HG03064 (cell line): ENCODE data around the gene CMYA5.
"Not testable (repeated sequence)": the region's sequence is repeated elsewhere in the genome, so short reads cannot be mapped to it uniquely, and the experiment has no call there.

Experiments
- ATAC-seq: cut with Tn5 transposase; IDR thresholded peaks from one replicate; pipeline ENCODE4 v1.9.1; 2021; ENCODE audit warnings: low read depth; ENCODE audit not compliant: unreplicated experiment

CMYA5 gene

DNA sequence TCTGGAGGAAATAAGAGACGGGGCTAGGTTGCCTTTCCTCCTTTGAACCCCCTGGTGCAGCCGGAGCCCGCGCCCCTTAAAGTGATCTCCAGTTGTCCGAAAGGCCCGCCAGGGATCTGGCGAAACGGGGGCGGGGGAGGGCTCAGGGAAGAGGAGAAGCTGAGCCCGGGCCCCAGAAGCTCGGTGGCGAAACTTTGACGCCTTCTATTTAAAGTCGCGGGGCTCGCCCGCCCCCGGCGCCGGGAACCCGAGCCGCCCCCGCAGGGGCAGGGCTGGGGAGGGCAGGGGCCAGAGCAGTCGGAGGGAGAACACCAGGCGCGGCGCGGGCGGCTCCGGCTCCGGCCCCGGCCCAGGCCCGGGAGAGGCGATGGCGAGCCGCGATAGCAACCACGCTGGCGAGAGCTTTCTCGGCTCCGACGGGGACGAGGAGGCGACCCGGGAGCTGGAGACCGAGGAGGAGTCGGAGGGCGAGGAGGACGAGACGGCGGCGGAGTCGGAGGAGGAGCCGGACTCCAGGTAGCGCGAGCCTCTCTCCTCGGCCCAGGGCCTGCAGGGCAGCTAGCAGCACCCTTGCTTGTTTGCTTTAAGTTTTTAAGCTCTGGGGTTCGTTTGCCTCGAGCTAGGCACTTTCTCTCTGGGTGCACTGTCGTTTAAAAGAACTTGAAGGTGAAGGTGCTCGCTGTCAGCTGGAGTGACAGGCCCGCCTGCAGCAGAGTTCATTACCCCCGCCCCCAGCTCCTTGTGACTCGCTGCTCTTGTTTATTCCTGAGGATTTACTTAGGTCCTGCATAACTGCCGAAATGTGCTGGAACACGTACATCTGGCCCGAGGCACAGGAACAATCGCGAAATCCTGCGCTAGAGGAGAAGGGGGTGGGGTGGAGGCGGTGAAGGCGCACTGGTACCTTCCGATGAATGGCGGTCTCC is at the start of gene CMYA5:
TSS of gene CMYA5 (plus strand) at position 296 of the 926 bp plus-strand sequence. CDS start at position 368, 72 bp downstream.
- no peak for ATAC-seq

GRCh38 chr5:79640571-79641055 is 49.0 kb upstream of the CMYA5 start:
- no peak for ATAC-seq

DNA sequence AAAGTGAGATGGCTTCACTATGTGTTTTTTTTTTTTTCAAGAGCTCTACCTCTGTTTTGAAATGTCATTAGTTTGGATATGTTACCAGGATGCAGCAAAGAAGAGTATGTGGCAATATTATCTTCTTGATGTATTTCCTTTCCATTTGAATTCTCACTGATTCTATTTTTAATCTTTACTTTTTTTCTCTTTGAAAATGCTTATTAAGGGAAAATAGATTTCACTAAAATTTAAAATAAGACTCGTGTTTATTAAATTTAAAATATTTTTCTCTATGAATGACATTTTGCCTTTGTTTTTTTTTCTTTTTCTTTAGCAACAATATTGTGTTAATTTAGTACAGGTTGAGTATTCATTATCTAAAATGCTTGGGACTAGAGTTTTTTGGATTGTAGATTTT is 48.2 kb upstream of the CMYA5 start:
- no peak for ATAC-seq

- no peak for ATAC-seq
Observed at GRCh38 chr5:79642210-79642609, 47.4 kb upstream of the CMYA5 start.

DNA sequence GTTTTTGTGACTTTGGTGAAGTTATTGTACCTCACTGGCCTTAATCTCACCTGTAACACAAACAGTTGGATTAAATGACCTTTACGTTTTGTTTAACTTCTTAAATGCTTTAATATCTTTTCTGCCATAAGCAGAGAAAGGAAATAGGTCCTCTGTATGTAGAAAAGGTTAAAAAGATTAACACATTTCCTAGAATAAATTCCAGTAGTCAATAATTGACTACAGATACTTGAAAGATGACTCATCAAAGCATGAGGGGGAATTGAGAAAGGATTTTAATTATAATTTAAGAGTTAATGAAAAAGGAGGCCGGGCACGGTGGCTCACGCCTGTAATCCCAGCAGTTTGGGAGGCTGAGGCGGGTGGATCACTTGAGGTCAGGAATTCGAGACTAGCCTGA is 35.8 kb upstream of the CMYA5 start:
- no peak for ATAC-seq

DNA sequence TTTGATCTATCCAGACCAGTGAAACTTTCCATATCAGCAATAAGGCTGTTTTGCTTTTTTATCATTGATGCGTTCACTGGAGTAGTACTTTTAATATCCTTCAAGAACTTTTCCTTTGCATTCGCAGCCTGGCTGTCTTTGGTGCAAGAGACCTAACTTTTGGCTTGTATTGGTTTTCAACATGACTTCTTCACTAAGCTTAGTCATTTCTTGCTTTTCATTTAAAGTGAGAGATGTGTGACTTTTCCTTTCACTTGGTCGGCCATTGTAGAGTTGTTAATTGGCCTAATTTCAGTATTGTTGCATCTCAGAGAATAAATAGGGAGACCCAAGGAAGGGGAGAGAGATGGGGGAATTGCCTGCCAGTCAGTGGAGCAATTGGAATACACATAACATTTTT is 26.4 kb upstream of the CMYA5 start:
- no peak for ATAC-seq

- ATAC-seq, result no peak
Observed at GRCh38 chr5:79666758-79667157, 22.9 kb upstream of the CMYA5 start.

DNA sequence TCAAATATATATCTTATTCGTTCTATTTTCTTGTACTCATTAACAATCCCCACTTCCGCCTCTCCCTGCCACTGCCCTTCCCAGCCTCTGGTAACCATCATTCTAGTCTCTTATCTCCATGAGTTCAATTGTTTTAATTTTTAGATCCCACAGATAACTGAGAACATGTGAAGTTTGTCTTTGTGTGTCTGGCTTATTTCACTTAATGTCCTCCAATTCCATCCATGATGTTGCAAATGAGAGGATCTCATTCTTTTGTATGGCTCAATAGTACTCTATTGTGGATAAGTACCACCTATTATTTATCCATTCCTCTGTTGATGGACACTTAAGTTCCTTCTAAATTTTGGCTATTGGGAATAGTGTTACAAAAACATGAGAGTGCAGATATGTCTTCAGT is 17.2 kb upstream of the CMYA5 start:
- ATAC-seq, result no peak

DNA sequence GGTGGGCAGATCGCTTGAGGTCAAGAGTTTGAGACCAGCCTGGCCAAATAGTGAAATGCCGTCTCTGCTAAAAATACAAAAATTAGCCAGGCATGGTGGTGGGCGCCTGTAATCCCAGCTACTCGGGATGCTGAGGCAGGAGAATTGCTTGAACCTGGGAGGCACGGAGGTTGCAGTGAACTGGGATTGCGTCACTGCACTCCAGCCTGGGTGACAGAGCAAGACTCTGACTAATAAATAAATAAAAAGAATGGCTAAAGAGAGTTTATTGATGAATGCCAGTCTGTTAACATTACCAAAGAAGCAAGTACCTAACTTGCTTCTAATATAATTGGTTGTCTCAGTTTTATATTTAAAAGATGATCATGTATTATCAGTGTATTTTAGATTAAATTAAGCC is 13.3 kb upstream of the CMYA5 start:
- not testable (repeated sequence) for ATAC-seq

GRCh38 chr5:79682102-79682501 is 7.5 kb upstream of the CMYA5 start:
- ATAC-seq, result not testable (repeated sequence)

GRCh38 chr5:79684782-79685181 is 4.9 kb upstream of the CMYA5 start:
- ATAC-seq, result no peak

DNA sequence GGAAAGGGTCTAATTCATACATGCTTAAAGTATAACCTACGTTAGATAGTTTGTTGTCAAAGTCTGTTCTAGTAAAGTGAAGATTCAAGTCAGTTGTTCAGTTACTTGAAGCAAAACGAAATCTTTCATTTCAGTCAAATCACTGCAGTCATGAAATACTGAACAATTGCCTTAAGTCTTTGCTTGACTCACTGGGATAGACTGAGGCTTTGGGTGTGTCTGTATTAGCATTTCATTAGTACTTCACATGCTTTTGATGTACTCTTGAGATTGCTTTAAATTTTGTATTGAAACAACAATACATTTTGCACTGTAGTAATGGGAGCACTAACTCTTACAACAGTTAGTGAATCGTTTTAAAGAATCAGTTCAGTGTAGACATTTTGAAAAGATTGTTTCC is 4.0 kb upstream of the CMYA5 start:
- ATAC-seq, result no peak

GRCh38 chr5:79686799-79687198 is 2.8 kb upstream of the CMYA5 start:
- ATAC-seq, result no peak

DNA sequence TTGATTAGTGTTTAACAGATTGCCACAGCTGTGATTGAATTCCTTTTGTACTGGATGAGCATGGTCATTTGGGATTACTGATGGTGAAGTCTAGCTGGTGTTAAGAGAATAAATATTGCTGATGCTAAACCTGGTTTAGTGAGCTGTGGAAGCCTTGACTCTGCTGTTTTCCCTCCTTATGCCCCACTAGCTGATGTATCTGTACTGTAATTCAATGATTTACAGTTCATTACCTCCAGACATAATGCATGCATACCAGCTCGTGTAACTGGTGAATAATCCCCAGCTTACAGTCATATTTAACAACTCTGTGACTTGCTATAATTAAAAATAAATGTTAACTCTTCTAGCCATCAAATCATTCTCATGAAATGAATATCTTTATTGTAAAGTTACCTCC is 1.7 kb upstream of the CMYA5 start:
- ATAC-seq, result no peak

- ATAC-seq, result no peak
Observed at GRCh38 chr5:79691007-79691406, 1.4 kb downstream of the CMYA5 start.

DNA sequence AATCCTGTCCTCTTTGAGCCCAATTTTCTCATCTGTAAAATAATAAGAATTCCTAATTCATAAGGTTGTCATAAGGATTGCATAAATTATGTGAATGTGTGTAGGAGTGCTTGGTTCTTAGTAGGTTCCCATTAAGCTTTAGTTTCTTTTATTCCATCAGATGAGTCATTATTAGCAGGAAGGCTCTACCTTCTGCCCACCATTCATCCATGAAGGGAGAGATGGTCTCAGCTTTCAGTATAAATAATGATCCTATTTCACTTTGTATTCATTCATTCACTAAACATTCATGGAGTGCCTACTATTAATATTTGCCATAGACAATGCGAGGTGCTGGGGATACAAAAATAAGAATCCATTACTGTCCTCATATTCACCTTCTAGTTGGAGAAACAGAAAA is 3.0 kb downstream of the CMYA5 start:
- ATAC-seq, result no peak

DNA sequence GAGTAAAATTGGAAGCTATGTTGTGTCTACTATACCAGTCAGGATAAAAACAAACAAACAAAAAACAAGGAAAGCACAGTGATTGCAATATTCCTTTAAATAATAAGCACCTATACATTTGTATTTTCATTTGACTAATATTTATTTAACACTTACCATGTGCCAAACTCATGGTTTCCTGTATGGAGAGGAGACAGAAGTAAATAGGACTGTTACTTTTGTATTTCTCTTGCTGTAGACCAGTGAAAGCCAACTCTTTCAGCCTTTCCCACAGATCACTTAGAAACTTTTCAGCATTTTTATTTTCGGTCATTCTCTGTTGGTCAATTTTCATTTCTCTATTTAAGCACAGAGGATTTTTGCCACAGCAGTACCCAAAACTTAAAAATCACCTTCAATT is 4.5 kb downstream of the CMYA5 start:
- no peak for ATAC-seq

DNA sequence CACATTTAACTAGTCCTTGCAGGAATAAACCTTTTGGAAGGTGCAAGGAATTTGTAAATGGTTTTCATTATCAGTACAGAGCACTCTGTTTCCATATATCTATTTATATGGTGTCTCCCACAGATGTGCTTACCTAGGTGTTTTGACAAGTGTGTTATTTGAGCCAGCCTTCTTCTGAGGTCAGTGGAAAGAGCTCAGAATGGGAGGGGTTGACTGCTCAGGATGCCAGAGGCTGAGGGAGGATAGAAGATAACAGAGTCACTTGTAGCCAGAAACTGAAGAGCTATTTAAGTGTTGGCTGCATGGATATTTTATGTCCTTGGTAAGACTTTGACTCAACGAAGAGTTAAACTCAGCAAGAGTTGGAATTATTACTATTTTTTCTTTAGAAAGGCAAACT is 5.0 kb downstream of the CMYA5 start:
- no peak for ATAC-seq

DNA sequence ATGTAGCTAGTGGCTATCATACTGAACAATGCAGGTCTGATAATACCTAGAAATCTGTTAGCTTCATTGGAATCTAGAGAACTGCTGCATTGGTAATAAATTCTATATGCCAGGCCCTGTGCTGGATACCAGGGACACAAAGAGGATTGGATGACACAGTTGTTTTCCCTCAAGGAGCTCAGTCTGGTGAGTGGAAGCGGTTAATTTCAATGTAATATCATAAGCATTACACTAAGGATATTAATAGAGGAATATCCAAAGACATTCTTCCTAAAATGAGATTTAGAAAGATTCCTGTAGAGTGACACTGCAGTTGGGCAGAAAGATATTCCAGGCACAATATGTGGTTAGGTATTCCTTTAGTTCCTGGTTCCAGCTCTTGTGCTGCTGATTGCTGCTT is 5.9 kb downstream of the CMYA5 start:
- no peak for ATAC-seq

DNA sequence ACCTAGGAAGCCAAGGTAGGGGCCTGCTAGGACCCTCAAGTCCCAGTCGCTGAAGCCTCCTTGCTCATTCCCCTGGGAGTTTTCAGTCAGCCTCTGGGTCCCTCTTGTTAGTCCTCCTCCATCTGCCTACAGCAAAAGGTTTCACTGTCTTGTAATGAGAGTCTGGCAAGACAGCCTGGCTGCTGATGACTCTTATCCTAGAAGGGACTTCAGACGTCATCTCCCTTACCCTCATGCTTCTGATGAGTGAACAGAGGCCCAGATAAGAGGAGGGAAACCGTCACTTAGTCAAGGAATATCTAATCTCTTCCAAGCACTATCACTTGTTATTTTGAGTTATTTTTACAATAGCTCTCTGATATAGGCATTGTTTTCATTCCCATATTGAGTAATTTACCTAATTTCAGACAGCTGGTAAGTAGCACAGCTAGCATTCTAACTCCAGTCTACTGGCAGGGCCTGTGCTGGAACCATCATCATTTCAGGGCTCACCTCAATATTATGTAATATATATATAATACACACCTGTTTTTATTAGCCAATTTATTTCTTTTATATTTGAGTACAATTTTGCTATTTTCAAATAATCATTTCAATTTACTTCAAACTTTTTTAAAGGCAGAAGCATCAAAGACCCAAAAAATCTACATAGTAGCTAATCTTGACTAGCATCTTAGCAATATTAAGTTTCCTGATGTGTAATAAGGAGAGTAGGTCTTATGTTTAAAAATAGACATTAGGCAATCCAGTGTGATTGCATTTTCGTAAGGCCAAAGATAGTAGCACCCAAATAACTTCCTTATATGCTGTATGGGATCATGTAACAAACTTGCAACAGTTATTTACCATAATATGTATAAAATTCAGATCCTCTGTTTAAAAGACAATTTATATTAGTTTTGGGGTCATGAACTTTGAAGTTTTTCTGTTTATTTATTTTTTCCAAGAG is 7.9 kb downstream of the CMYA5 start:
- no peak for ATAC-seq

GRCh38 chr5:79699763-79700400 is 10.2 kb downstream of the CMYA5 start:
- peak; percentile 82 for ATAC-seq
